Subcutaneous adipose tissue (tissue), 4 donors: ENCODE measurements around the gene OR7G3. TPM values are rescaled to one million over a fixed set of nuclear protein-coding genes. Genes with fewer than 3 reads are reported as not detected.

Source experiments
- total RNA-seq, 4 donors: library from RNA; depleted of rRNA; stranded (reverse); fragments of >200 nt; gene quantifications; one replicate each; pipeline ENCODE4 v1.1.0, GENCODE V29; 2016
- TF ChIP-seq, protein P1 (sequence below): fragments of 450-650 bp; IDR thresholded peaks from one replicate; pipeline ENCODE4 v1.5.1; 2016; ENCODE audit warnings: low read depth, mild to moderate bottlenecking, control low read depth, antibody characterized with exemption, moderate library complexity

Gene OR7G3
- total RNA-seq, 4 donors from 2014 or later = not detected

DNA sequence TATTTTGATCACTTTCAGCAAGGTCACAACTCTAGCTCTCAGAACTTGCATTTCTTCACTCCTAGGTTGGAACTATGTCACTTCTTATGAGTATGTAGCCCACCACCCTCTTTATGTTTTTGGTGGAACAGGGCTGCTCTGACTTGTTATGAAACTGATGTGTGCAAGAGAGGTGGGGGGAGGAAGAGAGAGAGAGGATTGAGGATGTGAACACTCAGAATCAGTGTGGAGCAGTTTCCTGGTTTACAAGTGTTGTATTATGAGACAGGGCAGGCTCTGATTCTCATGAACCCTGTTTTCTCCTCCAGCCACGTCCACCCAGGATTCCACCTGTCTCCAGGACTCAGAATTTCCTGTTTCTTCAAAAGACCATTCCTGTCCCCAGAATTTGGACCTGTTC, 29.6 kb upstream of the OR7G3 start:
- TF ChIP-seq, protein P1, sequence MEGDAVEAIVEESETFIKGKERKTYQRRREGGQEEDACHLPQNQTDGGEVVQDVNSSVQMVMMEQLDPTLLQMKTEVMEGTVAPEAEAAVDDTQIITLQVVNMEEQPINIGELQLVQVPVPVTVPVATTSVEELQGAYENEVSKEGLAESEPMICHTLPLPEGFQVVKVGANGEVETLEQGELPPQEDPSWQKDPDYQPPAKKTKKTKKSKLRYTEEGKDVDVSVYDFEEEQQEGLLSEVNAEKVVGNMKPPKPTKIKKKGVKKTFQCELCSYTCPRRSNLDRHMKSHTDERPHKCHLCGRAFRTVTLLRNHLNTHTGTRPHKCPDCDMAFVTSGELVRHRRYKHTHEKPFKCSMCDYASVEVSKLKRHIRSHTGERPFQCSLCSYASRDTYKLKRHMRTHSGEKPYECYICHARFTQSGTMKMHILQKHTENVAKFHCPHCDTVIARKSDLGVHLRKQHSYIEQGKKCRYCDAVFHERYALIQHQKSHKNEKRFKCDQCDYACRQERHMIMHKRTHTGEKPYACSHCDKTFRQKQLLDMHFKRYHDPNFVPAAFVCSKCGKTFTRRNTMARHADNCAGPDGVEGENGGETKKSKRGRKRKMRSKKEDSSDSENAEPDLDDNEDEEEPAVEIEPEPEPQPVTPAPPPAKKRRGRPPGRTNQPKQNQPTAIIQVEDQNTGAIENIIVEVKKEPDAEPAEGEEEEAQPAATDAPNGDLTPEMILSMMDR = no peak

DNA sequence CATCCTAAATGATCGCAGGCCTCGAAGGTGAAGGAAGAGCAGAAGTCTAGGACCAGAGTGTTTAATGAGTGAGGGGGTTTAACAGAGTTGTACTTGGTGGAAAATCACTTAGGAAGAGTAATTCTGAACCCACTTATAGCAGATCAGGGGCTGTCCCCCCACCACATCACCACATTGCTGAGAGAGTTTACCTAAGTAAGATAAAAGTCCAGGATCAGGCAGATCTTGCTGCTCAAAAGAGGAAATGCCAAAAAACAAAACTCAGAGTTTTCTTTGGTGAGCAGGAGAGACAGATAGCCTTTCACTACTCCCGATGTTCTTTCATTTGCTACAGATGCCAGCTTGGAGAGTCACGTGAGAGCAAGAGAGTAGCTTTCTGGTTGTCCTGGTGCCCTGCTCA, 28.8 kb upstream of the OR7G3 start:
- TF ChIP-seq, protein P1 = no peak

DNA sequence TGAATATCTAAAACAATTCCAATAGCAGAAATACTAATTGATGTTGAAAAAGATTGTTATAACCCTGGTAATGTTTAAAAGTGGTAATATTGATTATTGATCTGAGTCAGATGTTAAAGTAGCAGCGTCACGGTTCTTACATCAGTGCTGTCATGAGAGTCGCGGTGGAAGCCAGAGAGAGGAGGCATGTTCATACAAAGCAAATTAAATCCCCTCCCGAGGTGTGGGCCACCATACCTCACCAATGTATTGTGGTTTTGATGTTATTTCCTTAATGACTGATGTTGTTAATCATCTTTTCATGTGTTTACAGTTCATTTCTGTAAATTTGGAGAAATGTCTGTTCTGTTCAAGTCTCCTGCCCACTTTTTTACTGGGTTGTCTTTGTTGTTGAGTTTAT, 24.6 kb upstream of the OR7G3 start:
- TF ChIP-seq, protein P1 = no peak

DNA sequence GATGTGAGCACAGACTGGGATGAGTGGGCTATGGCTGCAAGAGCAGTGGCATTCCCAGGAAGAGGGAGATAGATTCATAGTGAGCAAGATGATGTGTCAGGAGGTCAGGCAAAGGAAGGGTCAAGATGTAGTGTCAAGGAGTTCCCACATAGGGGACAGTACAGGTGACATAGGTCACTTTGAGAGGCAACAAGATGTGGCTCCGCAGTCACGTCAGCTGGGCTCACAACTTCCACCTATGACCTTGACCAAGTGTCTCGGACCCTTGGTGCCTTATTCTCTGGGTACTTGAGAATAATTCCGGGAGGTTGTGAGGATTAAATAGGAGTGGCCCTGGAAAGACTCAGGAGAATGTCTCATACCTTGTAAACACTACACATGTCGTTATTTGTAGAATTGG, 23.9 kb upstream of the OR7G3 start:
- TF ChIP-seq, protein P1 = no peak

DNA sequence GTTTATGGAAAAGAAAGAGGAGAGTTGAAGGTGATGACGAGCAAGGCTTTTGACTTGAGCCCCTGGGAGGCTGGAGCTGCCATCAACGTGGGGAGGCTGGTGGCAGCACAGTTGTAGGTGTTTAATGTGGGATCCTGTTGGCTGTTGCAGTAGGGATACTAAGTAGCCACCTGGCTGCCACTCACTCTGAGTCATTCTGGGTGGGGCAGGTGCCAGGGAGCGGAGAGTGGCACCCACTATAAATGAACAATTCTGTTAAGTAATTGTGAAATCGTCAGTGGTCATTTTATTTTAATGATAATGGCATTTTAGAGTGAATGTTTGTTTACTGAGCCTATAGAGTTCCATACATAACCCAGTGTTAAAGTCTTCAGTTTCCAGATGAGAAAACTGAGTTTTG, 23.2 kb upstream of the OR7G3 start:
- TF ChIP-seq, protein P1 = no peak

DNA sequence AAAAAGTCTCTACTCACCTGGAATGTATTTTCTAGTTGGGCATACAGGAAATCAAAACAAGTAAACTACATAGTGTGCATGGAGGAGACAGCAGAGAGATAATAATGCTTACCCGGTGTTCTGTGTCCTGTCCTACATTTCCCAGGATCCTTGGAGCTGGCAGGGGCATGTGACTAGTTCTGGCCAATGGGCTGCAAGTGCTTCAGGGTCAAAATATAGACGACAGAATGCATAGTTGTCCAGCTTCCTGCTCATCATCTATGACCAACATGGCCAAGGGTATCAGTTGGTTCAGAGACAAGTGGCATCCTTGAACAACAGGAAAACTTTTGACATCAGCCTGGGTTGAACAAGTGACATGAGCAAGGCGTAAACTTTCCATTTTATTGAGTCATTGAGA, 21.9 kb upstream of the OR7G3 start:
- TF ChIP-seq, protein P1 = no peak

DNA sequence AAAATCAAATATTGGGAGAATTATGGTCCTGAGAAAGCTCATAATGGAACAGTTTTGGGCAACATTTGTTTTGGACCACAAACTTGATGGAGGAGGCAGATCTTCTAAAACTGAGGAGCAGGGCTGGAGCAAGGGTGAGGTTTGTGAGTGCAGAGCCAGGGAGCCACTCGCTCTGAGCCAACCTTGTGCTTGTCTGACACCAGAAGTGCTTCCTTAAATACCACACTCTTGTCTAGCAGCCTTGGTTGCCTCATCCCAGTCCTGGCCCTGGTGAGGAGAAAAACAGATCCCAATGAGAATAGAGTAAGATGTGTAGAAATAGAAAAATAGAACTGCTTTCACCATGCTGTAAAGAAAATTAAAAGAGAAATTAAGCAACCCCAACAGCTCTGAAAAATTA, 20.1 kb upstream of the OR7G3 start:
- TF ChIP-seq, protein P1 = no peak
